ENCODE results near the gene NPRL2.

NPRL2 gene

GRCh38 chr3:50323092-50323600 is 27.4 kb downstream of the NPRL2 start:
- H3K4me3 ChIP-seq (ENCODE audit: low read depth, low read length) = no peak overlapping the region
- TF ChIP-seq, protein P1, sequence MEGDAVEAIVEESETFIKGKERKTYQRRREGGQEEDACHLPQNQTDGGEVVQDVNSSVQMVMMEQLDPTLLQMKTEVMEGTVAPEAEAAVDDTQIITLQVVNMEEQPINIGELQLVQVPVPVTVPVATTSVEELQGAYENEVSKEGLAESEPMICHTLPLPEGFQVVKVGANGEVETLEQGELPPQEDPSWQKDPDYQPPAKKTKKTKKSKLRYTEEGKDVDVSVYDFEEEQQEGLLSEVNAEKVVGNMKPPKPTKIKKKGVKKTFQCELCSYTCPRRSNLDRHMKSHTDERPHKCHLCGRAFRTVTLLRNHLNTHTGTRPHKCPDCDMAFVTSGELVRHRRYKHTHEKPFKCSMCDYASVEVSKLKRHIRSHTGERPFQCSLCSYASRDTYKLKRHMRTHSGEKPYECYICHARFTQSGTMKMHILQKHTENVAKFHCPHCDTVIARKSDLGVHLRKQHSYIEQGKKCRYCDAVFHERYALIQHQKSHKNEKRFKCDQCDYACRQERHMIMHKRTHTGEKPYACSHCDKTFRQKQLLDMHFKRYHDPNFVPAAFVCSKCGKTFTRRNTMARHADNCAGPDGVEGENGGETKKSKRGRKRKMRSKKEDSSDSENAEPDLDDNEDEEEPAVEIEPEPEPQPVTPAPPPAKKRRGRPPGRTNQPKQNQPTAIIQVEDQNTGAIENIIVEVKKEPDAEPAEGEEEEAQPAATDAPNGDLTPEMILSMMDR (conservative IDR thresholded peaks at IDR 0.05; ENCODE audit: low read depth, low read length) = no peak
- DNase-seq (ENCODE audit: low read depth) = no peak

DNA sequence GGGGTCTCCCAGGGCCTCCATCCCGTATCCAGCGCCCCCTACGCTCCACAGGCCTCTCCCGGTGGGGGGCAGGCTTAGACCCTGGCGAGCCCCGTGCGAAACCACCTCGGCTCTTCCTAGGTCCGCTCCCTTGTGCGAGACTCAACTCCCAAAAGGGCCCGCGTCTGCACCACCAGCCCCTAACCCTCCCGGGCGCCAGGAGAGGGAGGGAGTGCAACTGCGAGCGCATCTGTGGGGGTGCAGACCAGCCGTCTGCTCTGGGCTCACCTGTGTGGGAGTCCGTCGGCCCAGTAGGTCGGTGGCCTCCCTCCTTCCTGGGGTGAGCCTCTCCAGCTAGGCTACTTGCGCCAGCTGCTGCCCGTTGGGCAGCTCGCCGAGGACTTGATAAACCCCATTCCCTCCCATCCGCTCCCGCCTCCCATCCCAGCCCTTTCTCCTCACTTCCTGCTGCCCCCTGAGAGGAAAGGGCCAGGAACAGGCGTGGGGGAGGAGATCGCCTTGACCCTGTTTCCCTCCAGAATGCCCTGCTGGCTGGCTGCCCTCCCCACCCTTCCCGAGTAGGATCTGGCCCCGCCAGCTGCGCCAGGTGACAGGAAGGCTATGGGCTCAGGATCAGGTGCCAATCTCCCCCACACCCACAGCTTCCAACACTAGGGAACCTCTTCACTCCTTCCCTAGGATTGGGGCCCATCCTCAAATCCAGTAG is 28.0 kb downstream of the NPRL2 start, which contains the start of gene HYAL2:
Gene HYAL2 (minus strand): TSS at position 360 of the 706 bp plus-strand sequence. CDS start 2,256 bp downstream, outside the sequence.
- peak within 1 kb of the TSS; percentile 76 for H3K4me3 ChIP-seq (ENCODE audit: low read depth, low read length)
- TF ChIP-seq, protein P1 (conservative IDR thresholded peaks at IDR 0.05; ENCODE audit: low read depth, low read length) = no peak
- DNase-seq (ENCODE audit: low read depth) = no peak

GRCh38 chr3:50322115-50322385 is 28.5 kb downstream of the NPRL2 start:
- peak overlapping the region; percentile 76 for H3K4me3 ChIP-seq (ENCODE audit: low read depth, low read length)
- DNase-seq (ENCODE audit: low read depth) = no peak
- TF ChIP-seq, protein P1 (conservative IDR thresholded peaks at IDR 0.05; ENCODE audit: low read depth, low read length) = no peak

DNA sequence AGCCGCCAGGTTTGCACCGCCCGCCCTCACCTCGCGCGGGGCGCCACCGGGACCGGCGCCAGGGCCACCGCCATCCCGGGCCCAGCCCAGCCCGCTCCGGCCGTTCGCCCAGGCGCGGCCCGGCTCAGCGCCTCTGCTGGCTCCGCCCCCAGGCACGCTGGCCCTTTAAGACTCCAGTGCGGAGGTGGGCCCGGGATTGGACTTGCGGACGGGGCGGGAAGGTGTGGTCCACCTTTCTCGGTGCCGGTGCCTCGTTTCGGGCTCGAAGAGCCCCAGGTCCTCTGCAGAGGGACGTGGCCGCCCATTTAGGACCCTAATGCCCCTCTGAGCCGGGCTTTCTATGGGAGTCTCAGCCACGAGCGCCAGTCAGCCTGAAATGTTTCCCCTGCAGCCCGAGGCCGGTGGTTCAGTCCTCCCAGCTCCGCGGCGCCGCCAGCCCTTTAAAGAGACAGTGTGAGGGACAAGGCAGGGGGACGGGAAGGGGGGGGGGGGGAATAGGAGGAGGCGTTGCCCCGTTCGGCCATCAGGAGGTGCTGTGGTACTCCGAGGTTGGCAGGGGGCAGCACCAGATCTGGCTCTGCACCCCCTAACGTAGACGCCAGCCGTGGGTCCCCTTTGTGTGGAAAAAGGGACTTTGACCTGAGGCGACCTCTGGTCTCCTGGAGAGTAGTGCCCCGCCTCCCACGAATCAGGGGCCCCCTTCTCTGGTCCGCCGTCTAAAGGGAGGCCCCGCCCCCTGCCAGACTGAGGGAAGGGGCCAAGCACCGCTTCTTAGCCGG is 29.1 kb downstream of the NPRL2 start:
- DNase-seq (ENCODE audit: low read depth) = peak; percentile 92
- peak overlapping the region; percentile 76 for H3K4me3 ChIP-seq (ENCODE audit: low read depth, low read length)
- TF ChIP-seq, protein P1 (conservative IDR thresholded peaks at IDR 0.05; ENCODE audit: low read depth, low read length) = peak; percentile 55

DNA sequence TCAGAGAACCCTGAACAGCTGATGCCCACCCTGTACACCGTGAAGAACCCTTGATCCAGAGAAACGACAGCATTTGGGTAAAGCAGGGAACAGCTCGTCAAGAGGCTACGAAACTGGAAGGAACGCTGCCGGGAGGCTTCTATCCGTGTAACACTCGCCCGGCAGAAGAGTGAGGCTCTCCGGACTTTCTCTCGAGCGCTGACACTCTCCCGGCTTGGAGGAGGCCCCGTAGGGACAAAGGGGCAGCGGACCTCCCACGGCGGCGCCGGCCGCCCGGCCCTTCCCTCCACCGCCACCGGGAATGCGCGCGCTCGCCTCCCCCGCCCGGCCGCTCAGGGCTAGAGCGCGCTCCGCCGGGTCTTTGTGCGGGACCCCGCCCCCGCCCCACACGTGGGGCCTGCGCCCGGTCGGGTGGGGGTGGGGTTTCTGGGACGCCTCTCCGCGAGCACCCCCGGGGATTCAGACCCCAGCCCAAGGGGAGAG is 29.7 kb downstream of the NPRL2 start:
- peak; percentile 62 for DNase-seq (ENCODE audit: low read depth)
- peak overlapping the region; percentile 76 for H3K4me3 ChIP-seq (ENCODE audit: low read depth, low read length)
- TF ChIP-seq, protein P1 (conservative IDR thresholded peaks at IDR 0.05; ENCODE audit: low read depth, low read length) = no peak

DNA sequence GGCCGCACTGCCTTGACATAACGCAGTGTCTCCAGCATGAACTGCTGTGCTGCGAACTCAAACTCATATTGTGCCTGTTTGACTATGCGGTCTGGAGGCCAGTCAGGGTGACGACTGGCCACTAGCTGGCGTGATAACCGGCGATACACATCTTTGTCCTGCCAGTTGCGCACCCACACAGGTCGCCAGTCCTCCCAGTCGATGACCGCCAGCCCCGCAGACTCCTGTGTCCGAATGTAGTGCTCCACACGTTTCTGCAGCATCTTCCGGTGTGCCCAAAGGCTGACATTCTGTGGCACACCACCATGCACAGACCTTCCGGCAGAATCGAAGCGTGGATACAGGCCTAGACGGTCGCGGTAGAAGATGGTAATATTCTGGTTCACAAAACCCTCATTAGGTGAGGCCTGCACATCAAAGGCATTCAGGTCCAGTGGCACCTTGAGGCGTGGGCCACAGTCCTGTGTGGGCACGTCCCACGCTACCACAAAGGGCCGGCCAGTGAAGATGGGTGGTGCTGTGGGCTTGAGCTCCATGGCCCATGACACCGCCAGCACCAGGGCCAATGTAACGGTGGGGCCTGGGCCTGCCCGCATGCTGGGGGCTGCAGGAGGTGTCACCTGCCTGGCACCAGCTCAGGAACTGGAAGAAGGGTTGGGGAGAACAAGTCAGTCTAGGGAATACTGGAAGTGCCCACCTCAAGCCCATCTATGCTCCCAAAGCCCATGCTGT is 30.5 kb downstream of the NPRL2 start:
- H3K4me3 ChIP-seq (ENCODE audit: low read depth, low read length) = peak overlapping the region; percentile 76
- no peak for DNase-seq (ENCODE audit: low read depth)
- TF ChIP-seq, protein P1 (conservative IDR thresholded peaks at IDR 0.05; ENCODE audit: low read depth, low read length) = no peak

Measured in choroid plexus epithelial cell (primary cell).